Endodermal cell (in vitro differentiated cells): ENCODE results near the gene PLEKHJ1. TPM values are rescaled to one million over a fixed set of nuclear protein-coding genes. Genes with fewer than 3 reads are reported as not detected.

Experiments
- DNase-seq: peaks from one replicate; pipeline ENCODE4 v3.0.0-alpha.2; 2017
- H3K27ac ChIP-seq: 2 replicates; pipeline ENCODE4 v1.5.1; 2013; ENCODE audit warnings: mild to moderate bottlenecking, low read depth, low read length, moderate library complexity
- H3K27me3 ChIP-seq: 2 replicates; pipeline ENCODE4 v1.6.1; 2013; ENCODE audit warnings: mild to moderate bottlenecking, low read length, moderate library complexity; ENCODE audit not compliant: insufficient read depth, control insufficient read depth, poor library complexity, severe bottlenecking
- H3K36me3 ChIP-seq: 2 replicates; pipeline ENCODE4 v1.7.0; 2013; ENCODE audit warnings: mild to moderate bottlenecking, low read length, moderate library complexity; ENCODE audit not compliant: control insufficient read depth, insufficient read depth
- H3K4me1 ChIP-seq: one replicate; pipeline ENCODE4 v1.7.0; 2013; ENCODE audit warnings: low read length; ENCODE audit not compliant: control insufficient read depth, insufficient read depth
- H3K4me3 ChIP-seq: 2 replicates; pipeline ENCODE4 v1.5.1; 2013; ENCODE audit warnings: mild to moderate bottlenecking, low read length, moderate library complexity
- H3K9ac ChIP-seq: 2 replicates; pipeline ENCODE4 v1.6.1; 2013; ENCODE audit warnings: mild to moderate bottlenecking, low read length, moderate library complexity; ENCODE audit not compliant: poor library complexity, severe bottlenecking; ENCODE audit errors: extremely low read depth
- H3K9me3 ChIP-seq: 2 replicates; pipeline ENCODE4 v1.6.1; 2013; ENCODE audit warnings: mild to moderate bottlenecking, low read length, moderate library complexity; ENCODE audit not compliant: control insufficient read depth
- H3K27ac Mint-ChIP-seq: 2 replicates; pipeline ENCODE4 v1.8.0; 2020; ENCODE audit warnings: mixed read lengths
- H3K27me3 Mint-ChIP-seq: 2 replicates; pipeline ENCODE4 v1.8.0; 2021; ENCODE audit warnings: mild to moderate bottlenecking, mixed read lengths; ENCODE audit not compliant: insufficient read depth
- H3K36me3 Mint-ChIP-seq: 2 replicates; pipeline ENCODE4 v1.8.0; 2020; ENCODE audit warnings: low read depth, mixed read lengths
- H3K4me1 Mint-ChIP-seq: 2 replicates; pipeline ENCODE4 v1.8.0; 2020; ENCODE audit warnings: mixed read lengths
- H3K4me3 Mint-ChIP-seq: 2 replicates; pipeline ENCODE4 v1.8.0; 2020; ENCODE audit warnings: mild to moderate bottlenecking, moderate library complexity, mixed read lengths
- H3K9me3 Mint-ChIP-seq: 2 replicates; pipeline ENCODE4 v1.8.0; 2020; ENCODE audit warnings: mild to moderate bottlenecking, mixed read lengths
- CTCF ChIP-seq: fragments of 200-600 bp; sonication (generic); conservative IDR thresholded peaks from 2 replicates; pipeline ENCODE4 v1.5.0; 2021; ENCODE audit warnings: antibody characterized with exemption, mild to moderate bottlenecking
- WGBS, 2 experiments: methylation state at CpG; one replicate each; pipeline versions ENCODE4 v1.1.5 to v1.1.7; 2013; ENCODE audit warnings: missing lambda C conversion rate in 2 of 2, mixed read lengths in 1 of 2; ENCODE audit not compliant: insufficient coverage in 1 of 2, insufficient read length in 1 of 2; 5-methylcytosine and 5-hydroxymethylcytosine counted together
- total RNA-seq, 2 donors: library from RNA; stranded (reverse); fragmentation: NEBNext Ultra II Directional in 1 of 2; extraction: Animal tissue kit (Norgen Biotek cat#: 25700) in 1 of 2; gene quantifications; 2 replicates in 1 of 2; 3 replicates in 1 of 2; pipeline ENCODE4 v1.2.1, GENCODE V29; 2021

PLEKHJ1 gene
- total RNA-seq, 2 donors from 2014 or later = 146 to 192 TPM

GRCh38 chr19:2249010-2249866, 13.1 kb upstream of the PLEKHJ1 start, which contains the start of gene AMH:
Gene AMH (plus strand): TSS chr19:2249323. CDS start chr19:2249333, 10 bp downstream.
- Mint-ChIP-seq H3K36me3 (peaks cover 16% of the 10 kb centered on the region), H3K27me3 (peaks cover 10% of the 10 kb centered on the region), H3K4me1 (peaks cover 3% of the 10 kb centered on the region), H3K4me3 (no peak within 1 kb of the TSS), H3K9me3 (no peaks in the 10 kb centered on the region), H3K27ac (no peak within 1 kb of the TSS)
- 83 to 88% methylated on average over 10 to 27 of the region's 27 CpGs for WGBS, 2 experiments
- Histone ChIP-seq H3K9ac (no peak within 1 kb of the TSS), H3K36me3 (peaks cover 27% of the 10 kb centered on the region), H3K4me3 (no peak within 1 kb of the TSS), H3K4me1 (no peaks in the 10 kb centered on the region), H3K27me3 (peaks cover 16% of the 10 kb centered on the region), H3K9me3 (no peaks in the 10 kb centered on the region), H3K27ac (peak within 1 kb of the TSS; percentile 38)
- TF ChIP-seq CTCF = no peak
- DNase-seq = peak; percentile 58

GRCh38 chr19:2248136-2249009, 12.2 kb upstream of the PLEKHJ1 start:
- TF ChIP-seq CTCF = no peak
- Mint-ChIP-seq H3K9me3 (no peaks in the 10 kb centered on the region), H3K27me3 (peaks cover 7% of the 10 kb centered on the region), H3K4me1 (no peaks in the 10 kb centered on the region), H3K27ac (no peak overlapping the region), H3K36me3 (peaks cover 16% of the 10 kb centered on the region), H3K4me3 (no peak overlapping the region)
- Histone ChIP-seq H3K36me3 (peaks cover 35% of the 10 kb centered on the region), H3K9me3 (no peaks in the 10 kb centered on the region), H3K9ac (no peak overlapping the region), H3K27me3 (peaks cover 15% of the 10 kb centered on the region), H3K27ac (peak overlapping the region; percentile 38), H3K4me1 (no peaks in the 10 kb centered on the region), H3K4me3 (no peak overlapping the region)
- no peak for DNase-seq
- WGBS, 2 experiments = 93 to 94% methylated on average over 4 to 21 of the region's 21 CpGs

- 93 to 95% methylated on average over 11 to 21 of the region's 28 CpGs for WGBS, 2 experiments
- H3K27me3 Mint-ChIP-seq = peaks cover 2% of the 10 kb centered on the region
- no peak for TF ChIP-seq CTCF
- peaks cover 7% of the 10 kb centered on the region for H3K27me3 ChIP-seq
- no peaks in the 10 kb centered on the region for H3K4me1 Mint-ChIP-seq
- H3K27ac ChIP-seq = no peak overlapping the region
- peaks cover 43% of the 10 kb centered on the region for H3K36me3 ChIP-seq
- no peaks in the 10 kb centered on the region for H3K9me3 Mint-ChIP-seq
- H3K4me1 ChIP-seq = no peaks in the 10 kb centered on the region
- H3K9ac ChIP-seq = no peak overlapping the region
- H3K4me3 ChIP-seq = no peak overlapping the region
- H3K4me3 Mint-ChIP-seq = no peak overlapping the region
- H3K9me3 ChIP-seq = no peaks in the 10 kb centered on the region
- no peak overlapping the region for H3K27ac Mint-ChIP-seq
- H3K36me3 Mint-ChIP-seq = peaks cover 18% of the 10 kb centered on the region
- DNase-seq = no peak
Observed at GRCh38 chr19:2247433-2248101, 11.4 kb upstream of the PLEKHJ1 start.
